T-cell (primary cell): ENCODE data around the gene POLA1. TPM values are rescaled to one million over a fixed set of nuclear protein-coding genes. Genes with fewer than 3 reads are reported as not detected.

Source experiments
- ATAC-seq, 4 experiments: fragments of 200-7000 bp in 3 of 4; fragments of 150-1000 bp in 1 of 4; cut with Tn5 transposase; replicated peaks in 1 of 4; 1 replicate in 3 of 4; 2 replicates in 1 of 4; pipeline ENCODE4 v1.10.0; 2021; ENCODE audit warnings: moderate library complexity in 3 of 4, mild to moderate bottlenecking in 2 of 4, moderate number of reproducible peaks in 1 of 4
- CTCF ChIA-PET, 2 donors: fragments of 300-600 bp; sonication (Branson Sonifier 250); formaldehyde crosslinking; loops; one replicate each; lab custom pipeline; 2022; ENCODE audit warnings: antibody characterized with exemption in 2 of 2; lab: Charles Lee
- POLR2A ChIA-PET, 2 donors: fragments of 300-600 bp; sonication (Branson Sonifier 250); formaldehyde crosslinking; loops; one replicate each; lab custom pipeline; 2022; ENCODE audit warnings: antibody characterized with exemption in 2 of 2; lab: Charles Lee
- DNase-seq, 35 experiments: peaks; one replicate each; pipeline versions ENCODE4 v3.0.0 to v3.0.0-alpha.2; 2013 to 2023
- H3K27ac ChIP-seq: one replicate; pipeline ENCODE4 v1.5.1; 2013; ENCODE audit warnings: low read length
- H3K27me3 ChIP-seq, 2 experiments: replicated peaks in 1 of 2; 1 replicate in 1 of 2; 2 replicates in 1 of 2; pipeline versions ENCODE4 v1.6.1 to v1.7.0; 2013; ENCODE audit warnings: low read length in 1 of 2, mixed read lengths in 1 of 2; ENCODE audit not compliant: control insufficient read depth in 2 of 2, insufficient read depth in 2 of 2; ENCODE audit errors: extremely low read depth in 1 of 2
- H3K36me3 ChIP-seq, 2 donors: 1 replicate in 1 of 2; 2 replicates in 1 of 2; pipeline versions ENCODE4 v1.6.1 to v1.7.0; 2013; ENCODE audit warnings: low read length in 1 of 2; ENCODE audit not compliant: control insufficient read depth in 2 of 2, insufficient read depth in 1 of 2; ENCODE audit errors: extremely low read depth in 1 of 2
- H3K4me1 ChIP-seq, 2 experiments: 1 replicate in 1 of 2; 2 replicates in 1 of 2; pipeline versions ENCODE4 v1.6.1 to v1.7.0; 2013; ENCODE audit warnings: low read length in 2 of 2, mixed read lengths in 1 of 2; ENCODE audit not compliant: insufficient read depth in 2 of 2, control insufficient read depth in 1 of 2; ENCODE audit errors: extremely low read depth in 1 of 2
- H3K4me3 ChIP-seq, 2 donors: 1 replicate in 1 of 2; 2 replicates in 1 of 2; pipeline versions ENCODE4 v1.5.1 to v1.7.0; 2013; ENCODE audit warnings: mild to moderate bottlenecking in 2 of 2, low read length in 1 of 2, moderate library complexity in 1 of 2; ENCODE audit not compliant: control insufficient read depth in 1 of 2; ENCODE audit errors: extremely low read depth in 1 of 2
- H3K9me3 ChIP-seq: 2 replicates; pipeline ENCODE4 v1.7.0; 2013
- H3K27ac Mint-ChIP-seq, 2 donors: one replicate each; pipeline ENCODE4 v1.8.0; 2020 to 2021; ENCODE audit warnings: mild to moderate bottlenecking in 2 of 2, mixed read lengths in 2 of 2
- H3K27me3 Mint-ChIP-seq, 2 donors: one replicate each; pipeline ENCODE4 v1.8.0; 2021 to 2022; ENCODE audit warnings: mixed read lengths in 2 of 2
- H3K36me3 Mint-ChIP-seq: one replicate; pipeline ENCODE4 v1.8.0; 2021; ENCODE audit warnings: mixed read lengths
- H3K4me1 Mint-ChIP-seq, 3 donors: one replicate each; pipeline ENCODE4 v1.8.0; 2020 to 2022; ENCODE audit warnings: mixed read lengths in 3 of 3, mild to moderate bottlenecking in 1 of 3
- H3K4me3 Mint-ChIP-seq, 3 donors: one replicate each; pipeline ENCODE4 v1.8.0; 2020 to 2022; ENCODE audit warnings: mild to moderate bottlenecking in 3 of 3, mixed read lengths in 3 of 3, moderate library complexity in 3 of 3
- H3K9me3 Mint-ChIP-seq, 3 donors: one replicate each; pipeline ENCODE4 v1.8.0; 2020 to 2022; ENCODE audit warnings: mixed read lengths in 3 of 3
- WGBS: methylation state at CpG from one replicate; pipeline ENCODE4 v1.1.5; 2013; ENCODE audit warnings: missing lambda C conversion rate; ENCODE audit not compliant: insufficient coverage; 5-methylcytosine and 5-hydroxymethylcytosine counted together
- total RNA-seq, 35 experiments: library from RNA in 6 of 35; stranded (reverse) in 6 of 35; fragments of 120-200 nt in 1 of 35; gene quantifications; one replicate each; pipeline versions ENCODE4 v1.2.1 to v1.2.4 and lab custom pipeline; 2013 to 2026

Gene POLA1
- total RNA-seq, 5 donors from 2014 or later (not counting 1 experiment from before 2014, with no cell fraction given) = 6.1 to 9.9 (median 6.7) TPM

- H3K9me3 Mint-ChIP-seq = no peaks in the 10 kb centered on the region
- no peak for ATAC-seq
- Histone ChIP-seq H3K36me3 (no peaks in the 10 kb centered on the region), H3K4me1 (no peaks in the 10 kb centered on the region), H3K9me3 (no peaks in the 10 kb centered on the region), H3K4me3 (no peak overlapping the region), H3K27ac (no peak overlapping the region), H3K27me3 (no peaks in the 10 kb centered on the region)
- ChIA-PET CTCF (no interaction called here), POLR2A (no interaction called here)
- DNase-seq = no peak
- H3K27me3 Mint-ChIP-seq = peaks cover 0 to 17% of the 10 kb centered on the region in 2 donors
- H3K36me3 Mint-ChIP-seq = no peaks in the 10 kb centered on the region
- no peaks in the 10 kb centered on the region for H3K4me1 Mint-ChIP-seq
- WGBS = no CpG with 5 or more reads among the region's 2 CpGs
- no peak overlapping the region for H3K4me3 Mint-ChIP-seq
- no peak overlapping the region for H3K27ac Mint-ChIP-seq
These were observed 9.7 kb upstream of the POLA1 start for GRCh38 chrX:24684048-24684447.

- H3K4me3 ChIP-seq = no peak overlapping the region
- H3K27ac ChIP-seq = no peak overlapping the region
- H3K36me3 ChIP-seq = no peaks in the 10 kb centered on the region
- no peak for ATAC-seq
- no CpG with 5 or more reads among the region's 4 CpGs for WGBS
- no peaks in the 10 kb centered on the region for H3K27me3 ChIP-seq
- Mint-ChIP-seq H3K27ac (no peak overlapping the region), H3K4me1 (peaks cover 7 to 18% (median 18%) of the 10 kb centered on the region in 3 donors), H3K36me3 (no peaks in the 10 kb centered on the region), H3K27me3 (no peaks in the 10 kb centered on the region), H3K9me3 (no peaks in the 10 kb centered on the region), H3K4me3 (peak overlapping the region in 2 of 3 donors; percentile 45 to 87)
- DNase-seq = no peak
- H3K9me3 ChIP-seq = no peaks in the 10 kb centered on the region
- ChIA-PET CTCF (interaction anchor here in 1 of 2 donors (1.2 kb wide), 1 partner anchor 16 kb away, joined by 3 read pairs; no protein-coding TSS in a partner anchor), POLR2A (no interaction called here)
- peaks cover 0 to 8% of the 10 kb centered on the region in 2 experiments for H3K4me1 ChIP-seq
These were observed 1.4 kb upstream of the POLA1 start for GRCh38 chrX:24692305-24692704.

- Mint-ChIP-seq H3K27me3 (no peaks in the 10 kb centered on the region), H3K27ac (no peak overlapping the region), H3K4me3 (peak overlapping the region; percentile 87 to 89 (median 88)), H3K4me1 (peaks cover 7 to 18% (median 18%) of the 10 kb centered on the region in 3 donors), H3K36me3 (peaks cover 2% of the 10 kb centered on the region), H3K9me3 (no peaks in the 10 kb centered on the region)
- ChIA-PET POLR2A (interaction anchor here in 1 of 2 donors (0.6 kb wide), 1 partner anchor 140 kb away, joined by 3 read pairs; no protein-coding TSS in a partner anchor), CTCF (interaction anchor here in 1 of 2 donors (0.6 kb wide), 1 partner anchor 26 kb away, joined by 3 read pairs; no protein-coding TSS in a partner anchor)
- Histone ChIP-seq H3K27ac (no peak overlapping the region), H3K36me3 (peaks cover 0 to 2% of the 10 kb centered on the region in 2 donors), H3K4me1 (peaks cover 0 to 8% of the 10 kb centered on the region in 2 experiments), H3K4me3 (no peak overlapping the region), H3K27me3 (no peaks in the 10 kb centered on the region), H3K9me3 (no peaks in the 10 kb centered on the region)
- no CpG with 5 or more reads among the region's 6 CpGs for WGBS
- ATAC-seq = no peak
- no peak for DNase-seq
These were observed 1.1 kb downstream of the POLA1 start for GRCh38 chrX:24694825-24695224.

- POLR2A ChIA-PET = no interaction called here
- Histone ChIP-seq H3K27ac (no peak overlapping the region), H3K9me3 (no peaks in the 10 kb centered on the region), H3K27me3 (no peaks in the 10 kb centered on the region), H3K4me1 (peaks cover 0 to 8% of the 10 kb centered on the region in 2 experiments), H3K4me3 (no peak overlapping the region), H3K36me3 (peaks cover 0 to 6% of the 10 kb centered on the region in 2 donors)
- no peaks in the 10 kb centered on the region for H3K27me3 Mint-ChIP-seq
- peaks cover 7 to 18% (median 18%) of the 10 kb centered on the region in 3 donors for H3K4me1 Mint-ChIP-seq
- H3K27ac Mint-ChIP-seq = no peak overlapping the region
- H3K36me3 Mint-ChIP-seq = peaks cover 5% of the 10 kb centered on the region
- no peak for ATAC-seq
- no peak overlapping the region for H3K4me3 Mint-ChIP-seq
- DNase-seq = no peak
- H3K9me3 Mint-ChIP-seq = no peaks in the 10 kb centered on the region
- CTCF ChIA-PET = no interaction called here
- WGBS = 80% methylated on average over 1 of the region's 6 CpGs
These were observed 2.6 kb downstream of the POLA1 start for GRCh38 chrX:24696294-24696693.

- Mint-ChIP-seq H3K4me1 (no peaks in the 10 kb centered on the region), H3K27ac (no peak overlapping the region), H3K4me3 (no peak overlapping the region), H3K27me3 (no peaks in the 10 kb centered on the region), H3K9me3 (no peaks in the 10 kb centered on the region), H3K36me3 (peaks cover 20% of the 10 kb centered on the region)
- peaks cover 0 to 18% of the 10 kb centered on the region in 2 donors for H3K36me3 ChIP-seq
- H3K4me1 ChIP-seq = no peaks in the 10 kb centered on the region
- H3K27me3 ChIP-seq = no peaks in the 10 kb centered on the region
- ATAC-seq = no peak
- no peak overlapping the region for H3K4me3 ChIP-seq
- WGBS = 48% methylated on average over 2 of the region's 3 CpGs
- H3K27ac ChIP-seq = no peak overlapping the region
- DNase-seq = no peak
- ChIA-PET CTCF (interaction anchor here (0.6 kb wide), 2 partner anchors 33 to 202 kb away, joined by 4 to 8 read pairs; no protein-coding TSS in a partner anchor), POLR2A (no interaction called here)
- no peaks in the 10 kb centered on the region for H3K9me3 ChIP-seq
These were observed 8.9 kb downstream of the POLA1 start for GRCh38 chrX:24702362-24703184.

GRCh38 chrX:24703185-24703494, 9.4 kb downstream of the POLA1 start:
- Mint-ChIP-seq H3K27me3 (no peaks in the 10 kb centered on the region), H3K36me3 (peaks cover 20% of the 10 kb centered on the region), H3K27ac (no peak overlapping the region), H3K4me3 (no peak overlapping the region), H3K9me3 (no peaks in the 10 kb centered on the region), H3K4me1 (no peaks in the 10 kb centered on the region)
- Histone ChIP-seq H3K4me3 (no peak overlapping the region), H3K27me3 (no peaks in the 10 kb centered on the region), H3K4me1 (no peaks in the 10 kb centered on the region), H3K9me3 (no peaks in the 10 kb centered on the region), H3K27ac (no peak overlapping the region), H3K36me3 (peaks cover 0 to 18% of the 10 kb centered on the region in 2 donors)
- CTCF ChIA-PET = interaction anchor here in 1 of 2 donors (0.6 kb wide), 1 partner anchor 203 kb away, joined by 8 read pairs; no protein-coding TSS in a partner anchor
- 44% methylated on average over 5 of the region's 5 CpGs for WGBS
- DNase-seq = no peak
- ATAC-seq = no peak
- POLR2A ChIA-PET = no interaction called here
